ENCODE measurements around the gene PIM1.

DNA sequence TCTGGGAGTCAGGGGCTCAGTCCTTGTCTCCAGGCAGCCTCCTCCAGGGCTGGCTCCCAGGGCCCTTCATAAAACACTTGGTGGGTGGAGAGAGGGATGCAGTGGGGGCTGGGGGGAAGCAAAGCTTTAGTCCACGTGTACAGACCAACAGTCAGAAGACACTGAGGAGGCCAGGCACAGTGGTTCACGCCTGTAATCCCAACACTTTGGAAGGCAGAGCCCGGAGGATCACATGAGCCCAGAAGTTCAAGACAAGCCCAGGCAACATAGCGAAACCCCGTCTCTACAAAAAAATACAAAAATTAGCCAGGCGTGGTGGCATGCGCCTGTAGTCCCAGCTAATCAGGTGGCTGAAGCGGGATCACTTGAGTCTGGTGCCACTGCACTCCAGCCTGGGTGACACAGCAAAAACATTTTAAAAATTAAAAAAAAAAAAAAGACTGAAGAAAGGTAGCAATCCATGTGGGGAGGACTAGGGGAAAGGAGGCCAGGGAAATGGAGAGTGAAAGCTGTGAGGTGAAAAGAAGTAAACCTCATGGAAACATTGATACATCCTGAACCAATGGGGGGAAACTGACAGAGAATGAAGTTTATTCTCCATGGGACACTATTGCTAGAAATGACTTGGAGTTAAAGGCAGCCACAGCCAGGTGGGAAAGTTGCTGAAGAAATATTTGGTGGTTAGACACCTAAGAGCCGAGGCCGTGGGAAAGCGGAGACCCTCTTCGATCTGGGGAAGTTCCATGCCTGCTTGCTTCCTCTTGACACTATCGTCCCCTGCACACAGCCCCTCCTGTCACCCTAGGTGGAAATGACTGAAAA is 35.4 kb downstream of the PIM1 start:
- no peak for TF ChIP-seq CTCF (IDR thresholded peaks at IDR 0.05; ENCODE audit: low read depth, low read length)
- TF ChIP-seq POLR2A (IDR thresholded peaks at IDR 0.05; ENCODE audit: extremely low read depth, insufficient read length), result no peak
